HG02571 (cell line): Measurements from ENCODE around the gene NAA30.
"Not testable (repeated sequence)": the region's sequence is repeated elsewhere in the genome, so short reads cannot be mapped to it uniquely, and the experiment has no call there.

Source experiments
- ATAC-seq: cut with Tn5 transposase; IDR thresholded peaks from one replicate; pipeline ENCODE4 v1.9.1; 2021; ENCODE audit warnings: mild to moderate bottlenecking, moderate library complexity; ENCODE audit not compliant: unreplicated experiment

Gene NAA30

GRCh38 chr14:57390037-57390805 lies at the start of gene NAA30:
NAA30 (plus strand) TSS chr14:57390586; CDS start chr14:57390958, 372 bp downstream.
- peak; percentile 89 for ATAC-seq

- ATAC-seq, result not testable (repeated sequence)
Observed at GRCh38 chr14:57343545-57344297, 46.7 kb upstream of the NAA30 start.

GRCh38 chr14:57345106-57345505 lies 45.3 kb upstream of the NAA30 start:
- ATAC-seq, result no peak

- no peak for ATAC-seq
Observed at GRCh38 chr14:57346741-57347140, 43.6 kb upstream of the NAA30 start.

- no peak for ATAC-seq
Observed at GRCh38 chr14:57352396-57353170, 37.8 kb upstream of the NAA30 start.

GRCh38 chr14:57355081-57355800 lies 35.1 kb upstream of the NAA30 start:
- no peak for ATAC-seq

GRCh38 chr14:57362361-57362760 lies 28.0 kb upstream of the NAA30 start:
- ATAC-seq, result no peak

GRCh38 chr14:57364659-57365450 lies 25.5 kb upstream of the NAA30 start:
- no peak for ATAC-seq

GRCh38 chr14:57370187-57370586 lies 20.2 kb upstream of the NAA30 start:
- not testable (repeated sequence) for ATAC-seq

GRCh38 chr14:57371013-57371412 lies 19.4 kb upstream of the NAA30 start:
- no peak for ATAC-seq

GRCh38 chr14:57375156-57375555 lies 15.2 kb upstream of the NAA30 start:
- ATAC-seq, result no peak

GRCh38 chr14:57378661-57379060 lies 11.7 kb upstream of the NAA30 start:
- ATAC-seq, result no peak

- no peak for ATAC-seq
Observed at GRCh38 chr14:57380935-57381334, 9.5 kb upstream of the NAA30 start.

GRCh38 chr14:57382283-57382682 lies 8.1 kb upstream of the NAA30 start:
- ATAC-seq, result no peak

GRCh38 chr14:57383125-57383745 lies 7.2 kb upstream of the NAA30 start:
- no peak for ATAC-seq

GRCh38 chr14:57388067-57388466 lies 2.3 kb upstream of the NAA30 start:
- ATAC-seq, result no peak

- ATAC-seq, result peak; percentile 6
Observed at GRCh38 chr14:57389646-57390036, 745 bp upstream of the NAA30 start.

- peak; percentile 43 for ATAC-seq
Observed at GRCh38 chr14:57390806-57391516, 575 bp downstream of the NAA30 start.
